HEK293 (cell line): ENCODE data around the gene LUZP2.

Experiments
- CTCF ChIA-PET: fragments of 350-600 bp; formaldehyde crosslinking; extraction: SDS; loops from one replicate; lab custom pipeline; 2021; ENCODE audit warnings: antibody characterized with exemption; lab: Yijun Ruan, JAX
- POLR2A ChIA-PET: fragments of 300-600 bp; formaldehyde crosslinking; extraction: SDS; loops from one replicate; lab custom pipeline; 2020; ENCODE audit warnings: antibody characterized with exemption, inconsistent platforms; lab: Yijun Ruan, JAX
- H3K27ac ChIP-seq: fragments of 200-500 bp; sonication (Bioruptor generic); 2 replicates; pipeline ENCODE4 v1.5.1; 2014; ENCODE audit warnings: low read depth, low read length, control low read depth, inconsistent platforms; ENCODE audit errors: extremely low read depth
- H3K36me3 ChIP-seq, 2 experiments: fragments of 200-500 bp in 1 of 2; sonication (Bioruptor generic) in 1 of 2; 1 replicate in 1 of 2; 2 replicates in 1 of 2; pipeline ENCODE4 v1.5.1; 2014 to 2017; ENCODE audit warnings: inconsistent platforms in 2 of 2, low read length in 2 of 2; ENCODE audit not compliant: control insufficient read depth in 2 of 2, insufficient read depth in 1 of 2
- H3K4me1 ChIP-seq: fragments of 200-500 bp; sonication (Bioruptor generic); 2 replicates; pipeline ENCODE4 v1.5.1; 2014; ENCODE audit warnings: mild to moderate bottlenecking, low read length, inconsistent platforms; ENCODE audit not compliant: control insufficient read depth, insufficient read depth
- H3K4me3 ChIP-seq: 2 replicates; pipeline ENCODE4 v1.5.1; 2011; ENCODE audit warnings: low read depth, mild to moderate bottlenecking, control low read depth, low read length, moderate library complexity
- H3K9me3 ChIP-seq: fragments of 200-500 bp; sonication (Bioruptor generic); 2 replicates; pipeline ENCODE4 v1.5.1; 2014; ENCODE audit warnings: low read depth, low read length, inconsistent platforms; ENCODE audit not compliant: control insufficient read depth, insufficient read depth
- KLF1 ChIP-seq: fragments of 450-650 bp; formaldehyde crosslinking; IDR thresholded peaks from 2 replicates; pipeline ENCODE4 v1.5.1; 2016; ENCODE audit warnings: missing biosample characterization, missing genetic modification characterization
- TCF7L2 ChIP-seq: IDR thresholded peaks from 2 replicates; pipeline ENCODE4 v1.6.1; 2011; ENCODE audit warnings: low read depth, mild to moderate bottlenecking, inconsistent platforms, low read length, moderate library complexity, borderline replicate concordance
- ZBTB21 ChIP-seq: fragments of 450-650 bp; formaldehyde crosslinking; IDR thresholded peaks from 2 replicates; pipeline ENCODE4 v1.5.1; 2017; ENCODE audit warnings: missing biosample characterization, missing genetic modification characterization
- ZBTB48 ChIP-seq: fragments of 450-650 bp; formaldehyde crosslinking; IDR thresholded peaks from 2 replicates; pipeline ENCODE4 v1.5.1; 2016; ENCODE audit warnings: missing biosample characterization, missing genetic modification characterization
- ZNF10 ChIP-seq: fragments of 450-650 bp; formaldehyde crosslinking; IDR thresholded peaks from 2 replicates; pipeline ENCODE4 v1.5.1; 2017; ENCODE audit warnings: missing biosample characterization, missing genetic modification characterization
- ZNF114 ChIP-seq: fragments of 450-650 bp; formaldehyde crosslinking; IDR thresholded peaks from 2 replicates; pipeline ENCODE4 v1.5.0; 2017; ENCODE audit warnings: missing biosample characterization, missing genetic modification characterization
- ZNF16 ChIP-seq: fragments of 450-650 bp; formaldehyde crosslinking; IDR thresholded peaks from 2 replicates; pipeline ENCODE4 v1.5.1; 2016; ENCODE audit warnings: low read depth, missing biosample characterization, missing genetic modification characterization
- ZNF169 ChIP-seq: fragments of 450-650 bp; formaldehyde crosslinking; IDR thresholded peaks from 2 replicates; pipeline ENCODE4 v1.5.1; 2016; ENCODE audit warnings: missing biosample characterization, missing genetic modification characterization
- ZNF174 ChIP-seq: fragments of 450-650 bp; formaldehyde crosslinking; IDR thresholded peaks from 2 replicates; pipeline ENCODE4 v1.5.0; 2017; ENCODE audit warnings: missing biosample characterization, mild to moderate bottlenecking, missing genetic modification characterization
- ZNF24 ChIP-seq: fragments of 450-650 bp; formaldehyde crosslinking; IDR thresholded peaks from 2 replicates; pipeline ENCODE4 v1.5.1; 2016; ENCODE audit warnings: missing biosample characterization, missing genetic modification characterization
- ZNF302 ChIP-seq: fragments of 450-650 bp; formaldehyde crosslinking; IDR thresholded peaks from 2 replicates; pipeline ENCODE4 v1.5.1; 2016; ENCODE audit warnings: missing biosample characterization, missing genetic modification characterization, low read depth
- ZNF335 ChIP-seq: fragments of 450-650 bp; formaldehyde crosslinking; conservative IDR thresholded peaks from 2 replicates; pipeline ENCODE4 v1.5.1; 2016; ENCODE audit warnings: missing biosample characterization, missing genetic modification characterization
- ZNF366 ChIP-seq: fragments of 450-650 bp; formaldehyde crosslinking; conservative IDR thresholded peaks from 2 replicates; pipeline ENCODE4 v1.5.1; 2016; ENCODE audit warnings: missing biosample characterization, missing genetic modification characterization
- ZNF416 ChIP-seq: fragments of 450-650 bp; formaldehyde crosslinking; IDR thresholded peaks from 2 replicates; pipeline ENCODE4 v1.5.1; 2016; ENCODE audit warnings: missing biosample characterization, missing genetic modification characterization
- ZNF423 ChIP-seq: fragments of 450-650 bp; formaldehyde crosslinking; IDR thresholded peaks from 2 replicates; pipeline ENCODE4 v1.5.1; 2016; ENCODE audit warnings: missing biosample characterization, missing genetic modification characterization
- ZNF426 ChIP-seq: fragments of 450-650 bp; formaldehyde crosslinking; IDR thresholded peaks from 2 replicates; pipeline ENCODE4 v1.5.1; 2017; ENCODE audit warnings: missing biosample characterization, missing genetic modification characterization, mild to moderate bottlenecking, inconsistent platforms, moderate library complexity
- ZNF433 ChIP-seq: fragments of 450-650 bp; formaldehyde crosslinking; IDR thresholded peaks from 2 replicates; pipeline ENCODE4 v1.5.1; 2016; ENCODE audit warnings: missing biosample characterization, missing genetic modification characterization, low read depth
- ZNF48 ChIP-seq: fragments of 450-650 bp; formaldehyde crosslinking; IDR thresholded peaks from 2 replicates; pipeline ENCODE4 v1.5.1; 2016; ENCODE audit warnings: missing biosample characterization, missing genetic modification characterization
- ZNF530 ChIP-seq: fragments of 450-650 bp; formaldehyde crosslinking; IDR thresholded peaks from 2 replicates; pipeline ENCODE4 v1.5.1; 2016; ENCODE audit warnings: low read depth, missing biosample characterization, missing genetic modification characterization
- ZNF660 ChIP-seq: fragments of 450-650 bp; IDR thresholded peaks from 2 replicates; pipeline ENCODE4 v1.5.1; 2018; ENCODE audit warnings: missing biosample characterization, mild to moderate bottlenecking, missing genetic modification characterization
- ZNF843 ChIP-seq: fragments of 450-650 bp; formaldehyde crosslinking; IDR thresholded peaks from 2 replicates; pipeline ENCODE4 v1.5.1; 2016; ENCODE audit warnings: missing biosample characterization, missing genetic modification characterization
- TF ChIP-seq, protein P1 (sequence below): fragments of 450-650 bp; IDR thresholded peaks from 2 replicates; pipeline ENCODE4 v1.5.1; 2018; ENCODE audit warnings: missing biosample characterization, mild to moderate bottlenecking, missing genetic modification characterization
- TF ChIP-seq, protein P2 (sequence below): IDR thresholded peaks from 2 replicates; pipeline ENCODE4 v1.6.1; 2011; ENCODE audit warnings: mild to moderate bottlenecking, low read depth, low read length, borderline replicate concordance
- TF ChIP-seq, protein P3 (sequence below): fragments of 450-650 bp; formaldehyde crosslinking; IDR thresholded peaks from 2 replicates; pipeline ENCODE4 v1.5.1; 2016; ENCODE audit warnings: missing biosample characterization, missing genetic modification characterization
- TF ChIP-seq, protein P4 (sequence below): fragments of 450-650 bp; formaldehyde crosslinking; IDR thresholded peaks from 2 replicates; pipeline ENCODE4 v1.5.1; 2016; ENCODE audit warnings: missing biosample characterization, missing genetic modification characterization, borderline replicate concordance

Gene LUZP2

DNA sequence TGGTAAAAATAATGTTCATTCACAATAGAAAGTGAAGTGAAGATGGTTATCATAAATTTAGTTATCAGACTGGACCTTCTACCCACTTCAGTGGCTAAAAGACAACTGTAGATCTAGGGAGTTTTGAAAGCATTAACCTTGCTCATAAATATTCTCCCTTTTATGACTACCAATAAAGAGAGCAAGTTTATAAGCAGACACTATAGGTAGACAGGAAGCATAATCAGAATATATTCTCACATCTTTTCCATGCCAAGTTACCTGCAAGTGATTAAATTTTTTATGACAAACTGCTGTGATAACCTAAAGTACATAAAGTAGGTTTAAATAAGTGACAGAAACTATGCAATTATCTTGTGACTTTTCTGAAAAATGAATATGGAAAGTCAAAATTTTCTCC lies 62.5 kb downstream of the LUZP2 start:
- Histone ChIP-seq H3K4me3 (no peak overlapping the region), H3K27ac (no peak overlapping the region), H3K4me1 (no peaks in the 10 kb centered on the region), H3K36me3 (no peaks in the 10 kb centered on the region), H3K9me3 (no peaks in the 10 kb centered on the region)
- TF ChIP-seq, protein P1, sequence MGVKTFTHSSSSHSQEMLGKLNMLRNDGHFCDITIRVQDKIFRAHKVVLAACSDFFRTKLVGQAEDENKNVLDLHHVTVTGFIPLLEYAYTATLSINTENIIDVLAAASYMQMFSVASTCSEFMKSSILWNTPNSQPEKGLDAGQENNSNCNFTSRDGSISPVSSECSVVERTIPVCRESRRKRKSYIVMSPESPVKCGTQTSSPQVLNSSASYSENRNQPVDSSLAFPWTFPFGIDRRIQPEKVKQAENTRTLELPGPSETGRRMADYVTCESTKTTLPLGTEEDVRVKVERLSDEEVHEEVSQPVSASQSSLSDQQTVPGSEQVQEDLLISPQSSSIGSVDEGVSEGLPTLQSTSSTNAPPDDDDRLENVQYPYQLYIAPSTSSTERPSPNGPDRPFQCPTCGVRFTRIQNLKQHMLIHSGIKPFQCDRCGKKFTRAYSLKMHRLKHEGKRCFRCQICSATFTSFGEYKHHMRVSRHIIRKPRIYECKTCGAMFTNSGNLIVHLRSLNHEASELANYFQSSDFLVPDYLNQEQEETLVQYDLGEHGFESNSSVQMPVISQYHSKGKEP: no peak
- TF ChIP-seq ZNF169 (no peak), ZNF16 (tag by site-specific recombination) (no peak), ZNF302 (no peak), ZBTB48 (tag by site-specific recombination) (no peak), ZNF174 (tag by site-specific recombination) (no peak), KLF1 (tag by site-specific recombination) (no peak), ZNF48 (tag by site-specific recombination) (no peak), ZNF335 (tag by site-specific recombination) (no peak), ZNF416 (tag by site-specific recombination) (no peak)
- TF ChIP-seq, protein P2, sequence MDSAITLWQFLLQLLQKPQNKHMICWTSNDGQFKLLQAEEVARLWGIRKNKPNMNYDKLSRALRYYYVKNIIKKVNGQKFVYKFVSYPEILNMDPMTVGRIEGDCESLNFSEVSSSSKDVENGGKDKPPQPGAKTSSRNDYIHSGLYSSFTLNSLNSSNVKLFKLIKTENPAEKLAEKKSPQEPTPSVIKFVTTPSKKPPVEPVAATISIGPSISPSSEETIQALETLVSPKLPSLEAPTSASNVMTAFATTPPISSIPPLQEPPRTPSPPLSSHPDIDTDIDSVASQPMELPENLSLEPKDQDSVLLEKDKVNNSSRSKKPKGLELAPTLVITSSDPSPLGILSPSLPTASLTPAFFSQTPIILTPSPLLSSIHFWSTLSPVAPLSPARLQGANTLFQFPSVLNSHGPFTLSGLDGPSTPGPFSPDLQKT: no peak
- TF ChIP-seq, protein P3, sequence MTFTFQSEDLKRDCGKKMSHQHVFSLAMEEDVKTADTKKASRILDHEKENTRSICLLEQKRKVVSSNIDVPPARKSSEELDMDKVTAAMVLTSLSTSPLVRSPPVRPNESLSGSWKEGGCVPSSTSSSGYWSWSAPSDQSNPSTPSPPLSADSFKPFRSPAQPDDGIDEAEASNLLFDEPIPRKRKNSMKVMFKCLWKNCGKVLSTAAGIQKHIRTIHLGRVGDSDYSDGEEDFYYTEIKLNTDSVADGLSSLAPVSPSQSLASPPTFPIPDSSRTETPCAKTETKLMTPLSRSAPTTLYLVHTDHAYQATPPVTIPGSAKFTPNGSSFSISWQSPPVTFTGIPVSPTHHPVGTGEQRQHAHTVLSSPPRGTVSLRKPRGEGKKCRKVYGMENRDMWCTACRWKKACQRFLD: no peak
- ChIA-PET CTCF (no interaction called here), POLR2A (no interaction called here)

DNA sequence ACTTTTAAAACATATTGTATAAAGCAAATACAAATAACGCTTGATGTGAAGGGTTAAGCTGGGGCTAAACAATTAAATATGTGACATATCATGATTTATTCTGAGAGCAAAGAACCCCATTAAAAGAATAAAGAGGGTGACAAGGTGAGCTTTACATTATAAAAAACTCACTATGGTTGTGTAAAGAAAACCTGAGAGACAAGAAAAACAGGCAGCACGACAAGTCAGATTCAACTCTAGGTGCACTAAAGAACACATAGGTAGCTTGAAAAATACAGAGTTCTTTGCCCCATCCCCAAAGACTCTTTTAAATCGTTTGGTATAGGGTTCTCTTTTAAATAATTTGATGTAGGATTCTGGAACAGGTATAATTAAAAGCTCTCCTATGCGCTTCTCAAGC lies 63.5 kb downstream of the LUZP2 start:
- POLR2A ChIA-PET: no interaction called here
- no peak overlapping the region for H3K4me3 ChIP-seq
- TF ChIP-seq ZNF423 (no peak), ZNF530 (no peak), ZNF366 (tag by site-specific recombination) (no peak), ZNF114 (no peak), ZNF426 (no peak), ZNF433 (tag by site-specific recombination) (no peak), ZBTB21 (tag by site-specific recombination) (no peak), ZNF10 (no peak), ZNF843 (tag by site-specific recombination) (no peak), ZNF660 (no peak), KLF1 (tag by site-specific recombination) (no peak), TCF7L2 (no peak), ZNF24 (no peak)
- TF ChIP-seq, protein P4, sequence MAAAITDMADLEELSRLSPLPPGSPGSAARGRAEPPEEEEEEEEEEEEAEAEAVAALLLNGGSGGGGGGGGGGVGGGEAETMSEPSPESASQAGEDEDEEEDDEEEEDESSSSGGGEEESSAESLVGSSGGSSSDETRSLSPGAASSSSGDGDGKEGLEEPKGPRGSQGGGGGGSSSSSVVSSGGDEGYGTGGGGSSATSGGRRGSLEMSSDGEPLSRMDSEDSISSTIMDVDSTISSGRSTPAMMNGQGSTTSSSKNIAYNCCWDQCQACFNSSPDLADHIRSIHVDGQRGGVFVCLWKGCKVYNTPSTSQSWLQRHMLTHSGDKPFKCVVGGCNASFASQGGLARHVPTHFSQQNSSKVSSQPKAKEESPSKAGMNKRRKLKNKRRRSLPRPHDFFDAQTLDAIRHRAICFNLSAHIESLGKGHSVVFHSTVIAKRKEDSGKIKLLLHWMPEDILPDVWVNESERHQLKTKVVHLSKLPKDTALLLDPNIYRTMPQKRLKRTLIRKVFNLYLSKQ (tag by site-specific recombination): no peak
- TF ChIP-seq, all 188 proteins: peak for 0
- Histone ChIP-seq H3K4me1 (no peaks in the 10 kb centered on the region), H3K27ac (no peak overlapping the region), H3K36me3 (no peaks in the 10 kb centered on the region), H3K9me3 (no peaks in the 10 kb centered on the region)
- CTCF ChIA-PET: no interaction called here
